NAMALWA (cell line): ENCODE results near the gene NOP14.
"Not testable (repeated sequence)": the region's sequence is repeated elsewhere in the genome, so short reads cannot be mapped to it uniquely, and the experiment has no call there.

Experiments
- DNase-seq: peaks from one replicate; pipeline ENCODE4 v3.0.0-alpha.2; 2015; ENCODE audit warnings: low spot score

The NOP14 gene

GRCh38 chr4:2942532-2943363 lies 20.5 kb downstream of the NOP14 start:
- DNase-seq: no peak

- DNase-seq: no peak
These were observed 21.1 kb downstream of the NOP14 start for GRCh38 chr4:2942037-2942531.

- no peak for DNase-seq
These were observed 21.8 kb downstream of the NOP14 start for GRCh38 chr4:2941138-2942036.

- DNase-seq: no peak
These were observed 22.7 kb downstream of the NOP14 start for GRCh38 chr4:2940267-2941137.

- DNase-seq: no peak
These were observed 23.6 kb downstream of the NOP14 start for GRCh38 chr4:2939383-2940243.

GRCh38 chr4:2938906-2939305 lies 24.3 kb downstream of the NOP14 start:
- no peak for DNase-seq

- not testable (repeated sequence) for DNase-seq
These were observed 24.8 kb downstream of the NOP14 start for GRCh38 chr4:2938411-2938810.

GRCh38 chr4:2937986-2938385 lies 25.2 kb downstream of the NOP14 start:
- no peak for DNase-seq

DNA sequence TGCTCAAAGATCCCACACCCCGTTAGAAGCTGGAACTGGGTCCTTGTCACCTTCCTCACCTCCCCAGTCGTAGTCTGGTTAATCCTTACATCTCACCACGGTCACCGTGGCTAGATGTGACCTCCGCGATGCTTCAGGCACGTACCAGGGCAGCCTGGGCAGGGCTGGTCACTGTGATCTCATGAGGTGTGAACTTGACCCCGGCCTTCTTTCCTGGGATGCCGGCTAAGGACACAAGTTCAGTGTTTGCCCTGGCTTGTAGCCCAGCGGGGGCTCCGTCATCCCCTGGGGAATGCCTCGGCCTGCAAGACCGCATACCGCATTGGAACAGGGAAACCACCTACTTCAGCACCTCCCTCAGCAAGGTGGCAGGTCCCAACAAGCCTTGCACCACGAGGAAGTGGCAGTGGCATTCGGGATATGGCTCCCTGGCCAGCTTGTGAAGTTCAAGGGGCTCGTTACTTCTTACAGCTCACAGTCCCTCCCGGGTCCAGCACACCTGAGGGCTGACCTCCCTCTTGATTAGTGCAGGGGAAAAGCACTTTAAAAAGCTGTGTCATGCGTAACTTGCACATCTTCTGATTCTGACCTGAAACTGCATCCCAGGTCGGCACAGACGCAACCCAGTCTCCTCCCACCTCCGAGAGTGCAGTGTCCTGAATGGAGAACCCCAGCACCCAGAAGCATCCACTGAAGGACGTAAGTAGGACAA lies 25.9 kb downstream of the NOP14 start:
- DNase-seq: no peak

DNA sequence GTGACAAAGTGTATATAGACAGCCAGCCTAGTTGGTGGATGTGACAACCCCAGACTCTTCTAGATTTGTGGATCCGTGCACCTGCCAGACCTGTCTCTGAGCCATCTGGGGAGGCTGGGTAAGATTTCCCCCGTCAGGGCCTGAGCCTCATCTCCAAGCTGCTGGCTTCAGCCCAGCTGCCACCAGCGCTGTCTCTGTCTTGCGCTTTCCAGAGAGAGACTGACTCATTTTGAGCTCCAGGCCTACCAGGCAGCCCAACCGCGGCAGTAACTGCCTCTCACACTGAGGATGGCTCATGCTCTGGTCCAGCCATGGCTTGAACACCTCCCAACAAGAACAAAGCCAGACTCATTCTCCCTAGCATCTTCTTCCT lies 26.4 kb downstream of the NOP14 start:
- DNase-seq: peak; percentile 64

- DNase-seq: peak; percentile 46
These were observed 27.2 kb downstream of the NOP14 start for GRCh38 chr4:2935762-2936743.

DNA sequence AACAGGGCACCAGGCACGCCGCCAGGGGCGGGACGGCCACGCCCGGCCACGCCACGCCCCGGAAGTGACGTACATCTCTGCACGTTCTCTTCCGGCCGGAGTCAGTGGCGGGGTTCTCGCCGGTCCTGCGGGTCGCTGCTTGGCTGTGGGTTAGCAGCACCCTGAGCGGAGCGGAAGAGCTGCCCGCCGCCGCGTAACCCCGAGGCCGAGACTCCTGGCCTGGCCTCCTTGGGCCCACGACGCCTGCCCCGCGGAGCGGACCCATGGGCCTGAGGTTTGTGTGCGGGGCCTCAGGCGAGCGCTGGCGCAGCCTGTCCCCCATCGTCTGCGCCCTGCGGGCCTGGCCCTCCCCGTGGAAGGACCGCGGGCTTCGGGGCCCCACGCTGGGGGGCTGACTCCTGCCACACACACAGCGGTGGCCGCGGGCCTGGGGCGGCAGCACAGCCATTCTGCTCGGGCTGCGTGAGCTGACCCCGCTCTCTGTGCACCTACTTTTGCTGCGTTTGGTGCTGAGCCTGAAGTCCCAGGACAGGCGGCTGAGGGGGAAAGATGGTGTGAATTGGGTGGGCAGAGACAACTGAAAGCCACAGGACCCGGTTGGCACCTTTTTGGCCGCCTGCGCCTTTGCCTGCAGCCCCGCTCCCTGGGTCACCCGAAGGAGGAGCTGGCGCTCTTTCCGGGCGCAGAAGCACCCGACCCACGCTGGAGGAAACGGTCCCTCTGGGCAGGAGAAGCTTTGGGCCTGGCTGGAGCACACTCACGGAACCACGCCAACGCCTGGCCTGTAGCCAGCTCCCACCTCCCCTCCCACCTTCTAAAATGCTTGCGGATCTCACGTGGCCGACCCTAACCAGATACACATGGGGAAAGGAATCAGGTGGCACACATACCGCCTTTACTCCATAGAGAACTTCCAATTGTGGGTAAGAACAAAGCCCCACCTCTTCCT lies 28.1 kb downstream of the NOP14 start:
- peak; percentile 95 for DNase-seq

DNA sequence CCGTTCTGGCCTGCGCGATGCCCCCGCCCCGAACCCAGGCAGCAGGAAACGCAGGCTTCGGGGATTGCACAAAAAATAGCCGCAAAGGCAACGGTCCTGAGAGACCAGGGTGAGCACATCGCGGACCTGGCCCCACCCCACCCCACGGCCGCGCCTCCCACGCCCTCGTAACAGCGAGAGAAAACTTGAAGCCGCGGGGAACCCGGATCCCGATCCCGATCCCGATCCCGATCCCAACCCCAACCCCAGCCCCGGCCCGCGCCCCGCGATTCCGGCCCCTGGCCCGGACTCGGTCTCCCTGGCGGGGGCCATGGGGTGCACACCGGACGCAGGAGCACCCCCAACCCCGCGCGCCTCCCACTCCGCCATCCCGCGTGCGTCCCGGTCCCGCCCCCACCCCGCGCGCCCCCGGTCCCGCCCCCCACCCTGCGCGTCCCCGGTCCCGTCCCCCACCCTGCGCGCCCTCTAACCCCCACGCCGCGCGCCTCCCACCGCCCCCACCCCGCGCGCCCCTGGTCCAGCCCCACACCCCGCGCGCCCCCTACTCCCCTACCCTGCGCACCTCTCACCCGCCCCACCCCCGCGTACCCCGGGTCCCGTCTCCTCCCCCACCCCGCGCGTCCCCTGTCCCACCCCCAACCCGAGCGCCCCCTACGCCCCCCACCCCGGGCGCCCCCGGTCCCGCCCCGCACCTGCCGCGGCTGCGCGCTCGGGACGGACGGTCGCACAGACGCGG lies 29.0 kb downstream of the NOP14 start:
- DNase-seq: no peak

- DNase-seq: no peak
These were observed 29.6 kb downstream of the NOP14 start for GRCh38 chr4:2933566-2934076.

DNA sequence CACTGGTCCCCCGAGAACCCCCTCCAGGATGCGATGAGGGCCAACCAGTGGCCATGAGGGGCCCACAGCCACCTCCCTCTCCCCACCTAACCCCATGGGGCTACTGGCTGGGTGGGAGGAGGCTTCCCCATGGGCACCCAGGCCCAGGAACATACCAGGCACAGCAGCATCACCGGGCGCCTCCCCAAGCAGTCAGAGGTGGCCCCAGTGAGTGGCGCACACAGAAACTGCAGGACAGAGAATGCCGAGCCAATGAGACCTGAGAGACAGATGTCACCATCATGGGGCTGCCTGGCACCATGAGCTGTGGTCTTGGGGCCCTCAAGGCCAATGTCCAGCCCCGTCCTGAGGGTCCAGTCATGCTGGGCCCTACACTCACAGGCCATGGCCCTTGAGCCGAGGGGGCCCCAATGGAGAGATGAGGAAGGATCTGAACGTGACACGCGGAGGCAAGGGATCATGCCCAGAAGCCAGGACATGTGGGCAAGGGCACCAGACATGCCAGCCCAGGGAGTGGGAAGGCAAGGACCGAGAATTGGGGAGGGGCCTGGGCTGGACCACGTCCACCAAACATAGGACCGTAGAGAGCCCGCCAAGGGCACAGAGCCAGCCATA lies 30.1 kb downstream of the NOP14 start:
- DNase-seq: peak; percentile 34

GRCh38 chr4:2932321-2932950 lies 30.8 kb downstream of the NOP14 start:
- DNase-seq: no peak
